Measurements from ENCODE around the gene BIN1. TPM values are rescaled to one million over a fixed set of nuclear protein-coding genes. Genes with fewer than 3 reads are reported as not detected.

Gene BIN1
- total RNA-seq, 4 donors from 2014 or later: 95.7 to 146 (median 98.8) TPM

DNA sequence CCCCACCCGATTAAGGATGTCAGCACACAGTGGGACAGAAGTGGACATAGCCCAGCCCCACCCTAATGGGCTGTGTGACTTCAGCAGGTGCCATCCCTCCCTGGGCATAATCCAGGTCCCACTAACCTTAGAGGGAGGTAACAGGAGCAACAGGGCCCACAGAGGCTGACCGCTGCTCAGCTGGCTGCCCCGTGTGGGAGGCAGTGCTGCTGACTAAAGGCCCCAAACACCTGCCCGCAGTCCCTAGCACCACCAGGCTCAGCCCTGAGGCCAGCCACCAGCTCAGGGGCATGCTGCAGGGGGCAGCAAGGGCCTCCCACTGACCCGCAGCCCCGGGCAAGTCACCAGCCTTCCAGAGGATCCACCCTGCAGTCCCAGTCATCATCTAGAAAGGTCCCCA lies 14.6 kb downstream of the BIN1 start:
- H3K9me3 ChIP-seq: no peaks in the 10 kb centered on the region
- DNase-seq (ENCODE audit: low spot score in 2 of 2): no peak
- no peaks in the 10 kb centered on the region for H3K27me3 ChIP-seq
- no peak overlapping the region for H3K4me3 ChIP-seq
- H3K36me3 ChIP-seq: no peaks in the 10 kb centered on the region
- WGBS, 2 donors: 75 to 87% methylated on average over 3 to 5 of the region's 6 CpGs
- TF ChIP-seq EP300 (IDR thresholded peaks at IDR 0.05) (no peak), POLR2A (IDR thresholded peaks at IDR 0.05) (no peak), CTCF (IDR thresholded peaks at IDR 0.05) (no peak)
- H3K27ac ChIP-seq: peak overlapping the region; percentile 4 to 97 (median 56)
- peaks cover 2 to 93% (median 48%) of the 10 kb centered on the region in 4 donors for H3K4me1 ChIP-seq

DNA sequence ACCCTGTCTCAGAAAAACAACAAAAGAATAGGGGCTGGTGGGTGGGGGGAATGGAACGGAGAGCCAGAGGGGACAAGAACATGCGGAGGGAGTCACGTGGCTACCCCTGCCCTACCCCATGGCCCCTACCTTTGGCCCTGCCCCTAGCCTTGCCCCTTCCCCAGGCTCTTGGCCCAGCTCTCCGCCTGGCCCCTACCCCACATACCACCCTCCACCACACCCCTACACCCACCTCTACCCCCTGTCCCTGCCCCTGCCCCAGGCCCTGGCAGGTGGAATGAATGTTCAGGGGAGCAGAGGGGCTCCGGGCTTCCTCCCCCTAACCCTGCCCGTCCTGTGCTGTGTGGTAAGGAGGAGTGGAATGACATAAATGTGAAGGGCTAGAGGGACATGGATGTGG lies 15.1 kb downstream of the BIN1 start:
- Histone ChIP-seq H3K27me3 (no peaks in the 10 kb centered on the region), H3K4me1 (peaks cover 2 to 93% (median 47%) of the 10 kb centered on the region in 4 donors), H3K9me3 (no peaks in the 10 kb centered on the region), H3K36me3 (no peaks in the 10 kb centered on the region), H3K4me3 (no peak overlapping the region), H3K27ac (peak overlapping the region; percentile 4 to 97 (median 56))
- TF ChIP-seq POLR2A (IDR thresholded peaks at IDR 0.05) (no peak), CTCF (IDR thresholded peaks at IDR 0.05) (no peak), EP300 (IDR thresholded peaks at IDR 0.05) (no peak)
- 72 to 76% methylated on average over 5 to 6 of the region's 6 CpGs for WGBS, 2 donors
- DNase-seq (ENCODE audit: low spot score in 2 of 2): no peak

- TF ChIP-seq EP300 (IDR thresholded peaks at IDR 0.05) (no peak), CTCF (IDR thresholded peaks at IDR 0.05) (no peak), POLR2A (IDR thresholded peaks at IDR 0.05) (no peak)
- peak overlapping the region in 3 of 4 donors; percentile 32 to 97 (median 92) for H3K27ac ChIP-seq
Measured at GRCh38 chr2:127091148-127091547, 15.8 kb downstream of the BIN1 start.

DNA sequence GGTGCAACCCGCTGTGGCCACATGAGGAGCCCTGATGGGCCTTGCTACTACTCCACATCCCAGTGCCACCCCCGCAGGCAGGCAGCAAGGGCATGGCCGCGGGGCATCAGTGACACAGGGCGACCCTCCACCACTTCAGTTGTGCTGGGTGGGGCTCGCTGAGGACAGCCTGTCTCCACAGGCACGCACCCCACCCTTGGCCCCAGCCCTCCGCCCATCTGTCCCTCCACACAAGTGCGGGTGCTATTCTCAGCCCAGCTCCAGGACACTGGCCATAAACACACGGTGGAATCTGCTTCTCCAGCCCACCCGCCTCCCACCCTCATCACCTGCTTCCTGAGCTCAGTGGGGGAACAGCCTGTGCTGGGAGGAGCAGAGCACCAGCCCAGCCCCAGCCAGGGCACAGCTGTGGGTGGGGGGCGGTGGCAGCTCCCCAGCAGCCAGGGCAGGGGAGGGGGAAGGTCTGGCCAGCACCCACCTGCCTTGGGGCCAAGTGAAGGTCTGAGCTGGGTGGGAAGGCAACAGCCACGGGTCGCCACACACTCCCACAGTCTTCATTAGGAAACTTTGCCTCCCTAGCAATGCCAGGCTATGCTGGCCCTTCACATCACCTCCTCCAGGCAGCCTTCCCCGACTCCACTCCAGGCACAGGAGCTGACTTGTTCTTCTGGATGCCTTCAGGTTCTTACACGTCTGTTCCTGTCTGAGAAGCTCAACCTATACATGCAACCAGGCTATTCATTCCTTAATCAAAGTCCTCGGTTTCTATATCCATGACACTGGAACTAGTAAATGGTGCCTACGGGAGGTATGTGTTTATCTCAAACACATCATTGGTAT lies 16.5 kb downstream of the BIN1 start:
- DNase-seq (ENCODE audit: low spot score in 2 of 2): no peak
- Histone ChIP-seq H3K27me3 (no peaks in the 10 kb centered on the region), H3K4me3 (no peak overlapping the region), H3K4me1 (peaks cover 2 to 93% (median 50%) of the 10 kb centered on the region in 4 donors), H3K9me3 (no peaks in the 10 kb centered on the region), H3K27ac (peak overlapping the region in 3 of 4 donors; percentile 32 to 97 (median 92)), H3K36me3 (no peaks in the 10 kb centered on the region)
- 67 to 71% methylated on average over 16 to 17 of the region's 18 CpGs for WGBS, 2 donors
- TF ChIP-seq POLR2A (IDR thresholded peaks at IDR 0.05): no peak
- TF ChIP-seq CTCF (IDR thresholded peaks at IDR 0.05): no peak
- TF ChIP-seq EP300 (IDR thresholded peaks at IDR 0.05): peak in 1 of 2 donors; percentile 39

More at GRCh38 chr2:127091148-127091547, 15.8 kb downstream of the BIN1 start:
- no peak for DNase-seq (ENCODE audit: low spot score in 2 of 2)
- 81 to 91% methylated on average over 5 of the region's 5 CpGs for WGBS, 2 donors
- no peaks in the 10 kb centered on the region for H3K36me3 ChIP-seq
- no peaks in the 10 kb centered on the region for H3K9me3 ChIP-seq
- H3K4me3 ChIP-seq: no peak overlapping the region
- H3K4me1 ChIP-seq: peaks cover 2 to 93% (median 47%) of the 10 kb centered on the region in 4 donors
- no peaks in the 10 kb centered on the region for H3K27me3 ChIP-seq
